ENCODE data around the gene ADCY3. TPM values are rescaled to one million over a fixed set of nuclear protein-coding genes. Genes with fewer than 3 reads are reported as not detected.

ADCY3 gene
- total and polyA plus RNA-seq, 12 donors: 5.3 to 50.8 (median 13.1) TPM

GRCh38 chr2:24860631-24861030 lies 59.4 kb downstream of the ADCY3 start:
- DNase-seq (no peak), ATAC-seq (no peak)
- WGBS, 2 donors: 95 to 96% methylated on average over 7 of the region's 7 CpGs
- Histone ChIP-seq H3K4me3 (no peak overlapping the region), H3K27me3 (no peaks in the 10 kb centered on the region), H3K27ac (peak overlapping the region in 7 of 10 donors; percentile 51 to 84 (median 67)), H3K36me3 (no peaks in the 10 kb centered on the region), H3K9me3 (no peaks in the 10 kb centered on the region), H3K4me1 (peaks cover 0 to 44% (median 13%) of the 10 kb centered on the region in 9 donors)
- no peak for TF ChIP-seq CTCF (IDR thresholded peaks at IDR 0.05)
- intact Hi-C loops (cut with DNase I): no loop called here

GRCh38 chr2:24859968-24860600 lies 60.0 kb downstream of the ADCY3 start:
- H3K36me3 ChIP-seq: no peaks in the 10 kb centered on the region
- 95 to 98% methylated on average over 15 of the region's 15 CpGs for WGBS, 2 donors
- ATAC-seq (no peak), DNase-seq (no peak)
- no peak overlapping the region for H3K4me3 ChIP-seq
- no peak for TF ChIP-seq CTCF (IDR thresholded peaks at IDR 0.05)
- peaks cover 0 to 50% (median 14%) of the 10 kb centered on the region in 9 donors for H3K4me1 ChIP-seq
- H3K27ac ChIP-seq: peak overlapping the region in 6 of 10 donors; percentile 0 to 85 (median 68)
- H3K27me3 ChIP-seq: no peaks in the 10 kb centered on the region
- H3K9me3 ChIP-seq: no peaks in the 10 kb centered on the region
- intact Hi-C loops (cut with DNase I): loop anchor here in 3 of 10 donors (5.0 to 10.0 kb wide), 3 partner anchors 55 to 112 kb away; partner anchors contain the start of gene DNAJC27 (in 1 of the 3)

- ATAC-seq: no peak
- 92 to 94% methylated on average over 13 of the region's 13 CpGs for WGBS, 2 donors
- Histone ChIP-seq H3K9me3 (no peaks in the 10 kb centered on the region), H3K4me3 (no peak overlapping the region), H3K36me3 (no peaks in the 10 kb centered on the region), H3K4me1 (peaks cover 0 to 58% (median 16%) of the 10 kb centered on the region in 9 donors), H3K27me3 (no peaks in the 10 kb centered on the region), H3K27ac (peak overlapping the region in 1 of 10 donors; percentile 85)
- intact Hi-C loops (cut with DNase I): loop anchor here in 3 of 10 donors (5.0 to 10.0 kb wide), 3 partner anchors 56 to 113 kb away; partner anchors contain the start of gene DNAJC27 (in 1 of the 3)
- no peak for TF ChIP-seq CTCF (IDR thresholded peaks at IDR 0.05)
- DNase-seq: no peak
Observed at GRCh38 chr2:24858996-24859395, 61.0 kb downstream of the ADCY3 start.

- intact Hi-C loops (cut with DNase I): loop anchor here in 3 of 10 donors (5.0 to 10.0 kb wide), 3 partner anchors 57 to 115 kb away; partner anchors contain the start of gene DNAJC27 (in 1 of the 3)
- no peak overlapping the region for H3K4me3 ChIP-seq
- peak overlapping the region in 8 of 10 donors; percentile 7 to 85 (median 78) for H3K27ac ChIP-seq
- H3K4me1 ChIP-seq: peaks cover 0 to 53% (median 14%) of the 10 kb centered on the region in 9 donors
- DNase-seq (no peak), ATAC-seq (no peak)
- no peaks in the 10 kb centered on the region for H3K27me3 ChIP-seq
- 97% methylated on average over 6 of the region's 6 CpGs for WGBS, 2 donors
- TF ChIP-seq CTCF (IDR thresholded peaks at IDR 0.05): no peak
- no peaks in the 10 kb centered on the region for H3K9me3 ChIP-seq
- no peaks in the 10 kb centered on the region for H3K36me3 ChIP-seq
Observed at GRCh38 chr2:24857746-24858145, 62.3 kb downstream of the ADCY3 start.

Measured in heart right ventricle (tissue), 16 donors.